ENCODE results near the gene ATXN10.

Gene ATXN10

DNA sequence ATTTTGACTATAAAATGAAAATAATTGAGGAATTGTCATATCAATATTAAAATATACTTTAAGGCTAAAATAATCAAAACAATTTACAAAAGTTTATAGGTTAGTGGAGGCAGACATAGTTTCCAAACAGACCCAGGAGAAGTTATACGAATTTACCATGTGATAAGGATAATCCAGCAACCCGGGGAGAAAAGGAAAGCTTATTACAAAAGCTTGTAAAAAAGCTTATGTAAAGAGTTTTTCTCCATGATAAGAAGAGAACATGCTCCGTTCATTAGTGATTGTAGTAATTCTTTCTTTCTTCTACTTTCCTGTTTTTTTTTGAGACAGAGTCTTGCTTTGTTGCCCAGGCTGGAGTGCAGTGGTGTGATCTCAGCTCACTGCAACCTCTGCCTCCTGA, 79.0 kb downstream of the ATXN10 start:
- H3K27me3 ChIP-seq (ENCODE audit: insufficient read depth, low read length): no peaks in the 10 kb centered on the region
- TF ChIP-seq, protein P1, sequence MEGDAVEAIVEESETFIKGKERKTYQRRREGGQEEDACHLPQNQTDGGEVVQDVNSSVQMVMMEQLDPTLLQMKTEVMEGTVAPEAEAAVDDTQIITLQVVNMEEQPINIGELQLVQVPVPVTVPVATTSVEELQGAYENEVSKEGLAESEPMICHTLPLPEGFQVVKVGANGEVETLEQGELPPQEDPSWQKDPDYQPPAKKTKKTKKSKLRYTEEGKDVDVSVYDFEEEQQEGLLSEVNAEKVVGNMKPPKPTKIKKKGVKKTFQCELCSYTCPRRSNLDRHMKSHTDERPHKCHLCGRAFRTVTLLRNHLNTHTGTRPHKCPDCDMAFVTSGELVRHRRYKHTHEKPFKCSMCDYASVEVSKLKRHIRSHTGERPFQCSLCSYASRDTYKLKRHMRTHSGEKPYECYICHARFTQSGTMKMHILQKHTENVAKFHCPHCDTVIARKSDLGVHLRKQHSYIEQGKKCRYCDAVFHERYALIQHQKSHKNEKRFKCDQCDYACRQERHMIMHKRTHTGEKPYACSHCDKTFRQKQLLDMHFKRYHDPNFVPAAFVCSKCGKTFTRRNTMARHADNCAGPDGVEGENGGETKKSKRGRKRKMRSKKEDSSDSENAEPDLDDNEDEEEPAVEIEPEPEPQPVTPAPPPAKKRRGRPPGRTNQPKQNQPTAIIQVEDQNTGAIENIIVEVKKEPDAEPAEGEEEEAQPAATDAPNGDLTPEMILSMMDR (IDR thresholded peaks at IDR 0.05; ENCODE audit: low read length): no peak
- TF ChIP-seq EZH2 (IDR thresholded peaks at IDR 0.05; ENCODE audit: borderline replicate concordance, low read length): no peak
- peaks cover 74% of the 10 kb centered on the region for H3K4me1 ChIP-seq (ENCODE audit: insufficient read depth, low read length, severe bottlenecking)
- no peaks in the 10 kb centered on the region for H3K9me3 ChIP-seq (ENCODE audit: low read length)
- no peak overlapping the region for H3K4me2 ChIP-seq (ENCODE audit: low read length)
- no peak overlapping the region for H2AFZ ChIP-seq (ENCODE audit: low read length)
- no peaks in the 10 kb centered on the region; the same call in 1 of the 2 replicates for H3K79me2 ChIP-seq (ENCODE audit: insufficient read depth, low read length)
- no peak overlapping the region for H3K9ac ChIP-seq (ENCODE audit: low read length)
- peaks cover 43% of the 10 kb centered on the region for H3K36me3 ChIP-seq (ENCODE audit: insufficient read depth, low read length)
- peaks cover 5% of the 10 kb centered on the region; the same call in 1 of the 2 replicates for H3F3A ChIP-seq (ENCODE audit: insufficient read depth, low read length)
- no peak overlapping the region for H3K4me3 ChIP-seq (ENCODE audit: low read depth, low read length, poor library complexity, severe bottlenecking)
- H4K20me1 ChIP-seq (ENCODE audit: insufficient read depth, low read length): no peaks in the 10 kb centered on the region
- H3K27ac ChIP-seq (ENCODE audit: low read depth, low read length, poor library complexity, severe bottlenecking): peak overlapping the region; percentile 94
- H3K9me2 ChIP-seq (ENCODE audit: low read depth, low read length): no peaks in the 10 kb centered on the region

DNA sequence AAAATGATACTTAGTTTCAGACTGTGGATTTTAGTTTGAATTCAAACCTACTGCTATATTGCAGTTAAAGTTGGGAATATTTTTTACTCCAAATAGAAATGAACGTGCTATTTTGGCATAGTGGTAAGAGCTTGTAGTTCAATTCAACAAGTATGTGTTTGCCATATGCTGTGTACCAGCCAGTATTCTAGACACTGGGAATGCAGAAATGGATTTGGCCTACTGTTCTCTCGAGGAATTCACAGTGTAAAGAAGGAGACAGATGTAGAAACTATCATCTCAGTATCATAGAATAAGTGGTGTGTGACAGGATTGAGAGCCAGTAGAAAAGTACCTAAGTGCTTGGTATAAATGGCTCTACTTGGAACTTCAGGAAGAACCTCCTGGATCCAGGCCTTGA, 80.4 kb downstream of the ATXN10 start:
- no peak overlapping the region for H3K4me2 ChIP-seq (ENCODE audit: low read length)
- H3K27me3 ChIP-seq (ENCODE audit: insufficient read depth, low read length): no peaks in the 10 kb centered on the region
- no peak overlapping the region for H2AFZ ChIP-seq (ENCODE audit: low read length)
- H3K4me3 ChIP-seq (ENCODE audit: low read depth, low read length, poor library complexity, severe bottlenecking): no peak overlapping the region
- no peak for TF ChIP-seq EZH2 (IDR thresholded peaks at IDR 0.05; ENCODE audit: borderline replicate concordance, low read length)
- no peaks in the 10 kb centered on the region for H4K20me1 ChIP-seq (ENCODE audit: insufficient read depth, low read length)
- peaks cover 33% of the 10 kb centered on the region for H3K36me3 ChIP-seq (ENCODE audit: insufficient read depth, low read length)
- no peak overlapping the region for H3K9ac ChIP-seq (ENCODE audit: low read length)
- peak overlapping the region; percentile 94 for H3K27ac ChIP-seq (ENCODE audit: low read depth, low read length, poor library complexity, severe bottlenecking)
- H3K9me3 ChIP-seq (ENCODE audit: low read length): no peaks in the 10 kb centered on the region
- H3F3A ChIP-seq (ENCODE audit: insufficient read depth, low read length): peaks cover 5% of the 10 kb centered on the region; the same call in 1 of the 2 replicates
- no peaks in the 10 kb centered on the region for H3K9me2 ChIP-seq (ENCODE audit: low read depth, low read length)
- peaks cover 74% of the 10 kb centered on the region for H3K4me1 ChIP-seq (ENCODE audit: insufficient read depth, low read length, severe bottlenecking)
- H3K79me2 ChIP-seq (ENCODE audit: insufficient read depth, low read length): no peaks in the 10 kb centered on the region; the same call in 1 of the 2 replicates

DNA sequence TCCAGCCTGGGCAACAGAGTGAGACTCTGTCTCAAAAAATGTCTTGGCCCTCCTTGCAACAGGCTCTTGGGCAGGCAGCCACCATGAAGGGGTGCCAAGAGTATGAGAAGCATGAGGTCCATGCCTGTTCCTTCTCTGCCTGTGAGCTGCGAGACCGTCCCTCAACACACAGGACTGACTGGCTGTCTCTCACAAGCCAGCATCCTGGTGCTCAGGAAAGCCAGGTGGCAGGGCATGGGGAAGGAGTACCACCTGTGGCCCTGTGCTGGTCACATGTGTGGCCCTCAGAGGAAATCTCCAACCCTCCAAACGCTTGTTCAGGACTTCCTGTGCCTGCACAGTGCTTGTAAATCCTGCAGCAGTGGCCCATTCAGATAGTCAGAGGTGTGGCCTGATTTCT, 83.2 kb downstream of the ATXN10 start:
- Histone ChIP-seq H3K4me2 (ENCODE audit: low read length) (peak overlapping the region; percentile 41; the same call in 1 of the 2 replicates), H3K79me2 (ENCODE audit: insufficient read depth, low read length) (no peaks in the 10 kb centered on the region), H3K9me3 (ENCODE audit: low read length) (no peaks in the 10 kb centered on the region)

More for the DNA sequence above, 83.2 kb downstream of the ATXN10 start:
- Histone ChIP-seq H2AFZ (ENCODE audit: low read length) (no peak overlapping the region), H3K27ac (ENCODE audit: low read depth, low read length, poor library complexity, severe bottlenecking) (peak overlapping the region; percentile 100), H3F3A (ENCODE audit: insufficient read depth, low read length) (peaks cover 8% of the 10 kb centered on the region; the same call in 1 of the 2 replicates), H3K9ac (ENCODE audit: low read length) (peak overlapping the region; percentile 53), H3K36me3 (ENCODE audit: insufficient read depth, low read length) (peaks cover 9% of the 10 kb centered on the region), H3K4me1 (ENCODE audit: insufficient read depth, low read length, severe bottlenecking) (peaks cover 83% of the 10 kb centered on the region), H4K20me1 (ENCODE audit: insufficient read depth, low read length) (no peaks in the 10 kb centered on the region), H3K4me3 (ENCODE audit: low read depth, low read length, poor library complexity, severe bottlenecking) (no peak overlapping the region), H3K9me2 (ENCODE audit: low read depth, low read length) (no peaks in the 10 kb centered on the region), H3K27me3 (ENCODE audit: insufficient read depth, low read length) (no peaks in the 10 kb centered on the region)
- TF ChIP-seq, protein P1 (IDR thresholded peaks at IDR 0.05; ENCODE audit: low read length): no peak
- TF ChIP-seq EZH2 (IDR thresholded peaks at IDR 0.05; ENCODE audit: borderline replicate concordance, low read length): no peak

Data from OCI-LY1 (cell line).